ENCODE measurements around the gene ITGB1. TPM values are rescaled to one million over a fixed set of nuclear protein-coding genes. Genes with fewer than 3 reads are reported as not detected.

The ITGB1 gene
- total and polyA plus RNA-seq, 8 donors, result 57.9 to 909 (median 176) TPM

GRCh38 chr10:32930036-32930435, 28.0 kb downstream of the ITGB1 start:
- intact Hi-C loops (cut with DNase I; ENCODE audit: low total_unique reads), result no loop called here
- peaks cover 26 to 78% (median 60%) of the 10 kb centered on the region in 4 donors for H3K36me3 ChIP-seq
- H3K27me3 ChIP-seq, result no peaks in the 10 kb centered on the region
- no peaks in the 10 kb centered on the region for H3K9me3 ChIP-seq
- DNase-seq, result no peak
- TF ChIP-seq POLR2AphosphoS5 (IDR thresholded peaks at IDR 0.05), result no peak
- TF ChIP-seq POLR2A (IDR thresholded peaks at IDR 0.05), result no peak
- no peak for TF ChIP-seq EP300 (IDR thresholded peaks at IDR 0.05)
- TF ChIP-seq CTCF (IDR thresholded peaks at IDR 0.05), result no peak
- H3K4me1 ChIP-seq, result peaks cover 0 to 32% (median 11%) of the 10 kb centered on the region in 4 donors
- H3K4me3 ChIP-seq, result no peak overlapping the region
- H3K27ac ChIP-seq, result no peak overlapping the region

- H3K36me3 ChIP-seq, result peaks cover 24 to 78% (median 61%) of the 10 kb centered on the region in 4 donors
- intact Hi-C loops (cut with DNase I; ENCODE audit: low total_unique reads), result no loop called here
- no peaks in the 10 kb centered on the region for H3K27me3 ChIP-seq
- DNase-seq, result no peak
- peak overlapping the region in 1 of 5 donors; percentile 26 for H3K27ac ChIP-seq
- TF ChIP-seq CTCF (IDR thresholded peaks at IDR 0.05), result no peak
- TF ChIP-seq EP300 (IDR thresholded peaks at IDR 0.05), result no peak
- TF ChIP-seq POLR2A (IDR thresholded peaks at IDR 0.05), result no peak
- peak in 1 of 3 donors; percentile 10 for TF ChIP-seq POLR2AphosphoS5 (IDR thresholded peaks at IDR 0.05)
- 42 to 62% (median 58%) methylated on average over 6 of the region's 6 CpGs for WGBS, 5 donors
- H3K9me3 ChIP-seq, result no peaks in the 10 kb centered on the region
- peaks cover 0 to 28% (median 10%) of the 10 kb centered on the region in 4 donors for H3K4me1 ChIP-seq
- no peak overlapping the region for H3K4me3 ChIP-seq
These were observed 28.4 kb downstream of the ITGB1 start for GRCh38 chr10:32929634-32930033.

- TF ChIP-seq POLR2A (IDR thresholded peaks at IDR 0.05) (no peak), POLR2AphosphoS5 (IDR thresholded peaks at IDR 0.05) (no peak), CTCF (IDR thresholded peaks at IDR 0.05) (no peak), EP300 (IDR thresholded peaks at IDR 0.05) (no peak)
- Histone ChIP-seq H3K36me3 (peaks cover 24 to 77% (median 60%) of the 10 kb centered on the region in 4 donors), H3K4me3 (no peak overlapping the region), H3K4me1 (peaks cover 0 to 33% (median 14%) of the 10 kb centered on the region in 4 donors), H3K9me3 (no peaks in the 10 kb centered on the region), H3K27me3 (no peaks in the 10 kb centered on the region), H3K27ac (no peak overlapping the region)
- intact Hi-C loops (cut with DNase I; ENCODE audit: low total_unique reads), result no loop called here
- WGBS, 5 donors, result 94 to 99% (median 95%) methylated on average over 3 of the region's 3 CpGs
- DNase-seq, result no peak
These were observed 30.3 kb downstream of the ITGB1 start for GRCh38 chr10:32927750-32928149.

GRCh38 chr10:32923849-32924248, 34.2 kb downstream of the ITGB1 start:
- no peaks in the 10 kb centered on the region for H3K27me3 ChIP-seq
- H3K9me3 ChIP-seq, result no peaks in the 10 kb centered on the region
- H3K4me3 ChIP-seq, result no peak overlapping the region
- DNase-seq, result no peak
- H3K27ac ChIP-seq, result no peak overlapping the region
- WGBS, 5 donors, result 71 to 91% (median 88%) methylated on average over 2 of the region's 2 CpGs
- H3K4me1 ChIP-seq, result peaks cover 0 to 12% (median 6%) of the 10 kb centered on the region in 4 donors
- intact Hi-C loops (cut with DNase I; ENCODE audit: low total_unique reads), result no loop called here
- H3K36me3 ChIP-seq, result peaks cover 51 to 98% (median 89%) of the 10 kb centered on the region in 4 donors
- TF ChIP-seq POLR2A (IDR thresholded peaks at IDR 0.05) (no peak), POLR2AphosphoS5 (IDR thresholded peaks at IDR 0.05) (no peak)

GRCh38 chr10:32923134-32923533, 34.9 kb downstream of the ITGB1 start:
- H3K4me1 ChIP-seq, result peaks cover 0 to 11% (median 3%) of the 10 kb centered on the region in 4 donors
- no peaks in the 10 kb centered on the region for H3K27me3 ChIP-seq
- H3K4me3 ChIP-seq, result no peak overlapping the region
- no peaks in the 10 kb centered on the region for H3K9me3 ChIP-seq
- 55 to 64% (median 60%) methylated on average over 2 of the region's 2 CpGs for WGBS, 5 donors
- DNase-seq, result no peak
- peaks cover 55 to 99% (median 93%) of the 10 kb centered on the region in 4 donors for H3K36me3 ChIP-seq
- intact Hi-C loops (cut with DNase I; ENCODE audit: low total_unique reads), result no loop called here
- H3K27ac ChIP-seq, result no peak overlapping the region
- TF ChIP-seq CTCF (IDR thresholded peaks at IDR 0.05) (no peak), POLR2AphosphoS5 (IDR thresholded peaks at IDR 0.05) (no peak), EP300 (IDR thresholded peaks at IDR 0.05) (no peak), POLR2A (IDR thresholded peaks at IDR 0.05) (no peak)
